Measurements from ENCODE around the gene POPDC3. TPM values are rescaled to one million over a fixed set of nuclear protein-coding genes. Genes with fewer than 3 reads are reported as not detected.

POPDC3 gene
- total RNA-seq, 1 experiment from 2014 or later = 7.9 TPM

GRCh38 chr6:105162377-105162776 is 17.4 kb downstream of the POPDC3 start:
- no TSS peak for BruUV-seq (replicated peaks)
- Mint-ChIP-seq H3K4me1 (ENCODE audit: insufficient read depth, unreplicated experiment) (peaks cover 10% of the 10 kb centered on the region), H3K4me3 (ENCODE audit: unreplicated experiment) (no peak overlapping the region), H3K27ac (ENCODE audit: low read depth, unreplicated experiment) (no peak overlapping the region), H3K36me3 (ENCODE audit: insufficient read depth, unreplicated experiment) (no peaks in the 10 kb centered on the region), H3K27me3 (ENCODE audit: insufficient read depth, unreplicated experiment) (no peaks in the 10 kb centered on the region), H3K9me3 (ENCODE audit: unreplicated experiment) (no peaks in the 10 kb centered on the region)
- intact Hi-C loops (cut with micrococcal nuclease) = loop anchor here (10.0 kb wide), 1 partner anchor 152 kb away; no protein-coding TSS in a partner anchor
- no peak for DNase-seq (ENCODE audit: unreplicated experiment)
- CTCF ChIA-PET = interaction anchor here (4.1 kb wide), 1 partner anchor 74 kb away, joined by 20 read pairs; no protein-coding TSS in a partner anchor
- POLR2A ChIA-PET = interaction anchor here (0.8 to 1.2 kb wide), 3 partner anchors 12 to 63 kb away, joined by 3 to 5 read pairs (median 3); no protein-coding TSS in a partner anchor
- no peak for TF ChIP-seq CTCF (IDR thresholded peaks at IDR 0.05; ENCODE audit: unreplicated experiment)

GRCh38 chr6:105161421-105161820 is 18.4 kb downstream of the POPDC3 start:
- TF ChIP-seq CTCF (IDR thresholded peaks at IDR 0.05; ENCODE audit: unreplicated experiment) = no peak
- POLR2A ChIA-PET = no interaction called here
- CTCF ChIA-PET = interaction anchor here (0.7 kb wide), 1 partner anchor 638 kb away, joined by 3 read pairs; no protein-coding TSS in a partner anchor
- DNase-seq (ENCODE audit: unreplicated experiment) = no peak
- Mint-ChIP-seq H3K27me3 (ENCODE audit: insufficient read depth, unreplicated experiment) (no peaks in the 10 kb centered on the region), H3K9me3 (ENCODE audit: unreplicated experiment) (no peaks in the 10 kb centered on the region), H3K4me3 (ENCODE audit: unreplicated experiment) (no peak overlapping the region), H3K27ac (ENCODE audit: low read depth, unreplicated experiment) (no peak overlapping the region), H3K4me1 (ENCODE audit: insufficient read depth, unreplicated experiment) (peaks cover 10% of the 10 kb centered on the region), H3K36me3 (ENCODE audit: insufficient read depth, unreplicated experiment) (no peaks in the 10 kb centered on the region)
- intact Hi-C loops (cut with micrococcal nuclease) = loop anchor here (10.0 kb wide), 1 partner anchor 153 kb away; no protein-coding TSS in a partner anchor
- no TSS peak for BruUV-seq (replicated peaks)

- H3K4me1 Mint-ChIP-seq (ENCODE audit: insufficient read depth, unreplicated experiment) = no peaks in the 10 kb centered on the region
- H3K27ac Mint-ChIP-seq (ENCODE audit: low read depth, unreplicated experiment) = no peak overlapping the region
- POLR2A ChIA-PET = interaction anchor here (0.6 to 1.0 kb wide), 2 partner anchors 12 to 31 kb away, joined by 3 to 6 read pairs; no protein-coding TSS in a partner anchor
- CTCF ChIA-PET = interaction anchor here (0.7 to 1.1 kb wide), 2 partner anchors 9 to 17 kb away, joined by 3 to 4 read pairs; a partner anchor contains a TSS
- TF ChIP-seq CTCF (IDR thresholded peaks at IDR 0.05; ENCODE audit: unreplicated experiment) = no peak
- BruUV-seq (replicated peaks) = no TSS peak
- H3K36me3 Mint-ChIP-seq (ENCODE audit: insufficient read depth, unreplicated experiment) = no peaks in the 10 kb centered on the region
- no peaks in the 10 kb centered on the region for H3K9me3 Mint-ChIP-seq (ENCODE audit: unreplicated experiment)
- no peaks in the 10 kb centered on the region for H3K27me3 Mint-ChIP-seq (ENCODE audit: insufficient read depth, unreplicated experiment)
- intact Hi-C loops (cut with micrococcal nuclease) = no loop called here
- no peak for DNase-seq (ENCODE audit: unreplicated experiment)
- H3K4me3 Mint-ChIP-seq (ENCODE audit: unreplicated experiment) = no peak overlapping the region
Measured at GRCh38 chr6:105153676-105154075, 26.1 kb downstream of the POPDC3 start.

GRCh38 chr6:105152880-105153279 is 26.9 kb downstream of the POPDC3 start:
- TF ChIP-seq CTCF (IDR thresholded peaks at IDR 0.05; ENCODE audit: unreplicated experiment) = no peak
- Mint-ChIP-seq H3K4me1 (ENCODE audit: insufficient read depth, unreplicated experiment) (no peaks in the 10 kb centered on the region), H3K4me3 (ENCODE audit: unreplicated experiment) (no peak overlapping the region), H3K9me3 (ENCODE audit: unreplicated experiment) (no peaks in the 10 kb centered on the region), H3K27me3 (ENCODE audit: insufficient read depth, unreplicated experiment) (no peaks in the 10 kb centered on the region), H3K36me3 (ENCODE audit: insufficient read depth, unreplicated experiment) (no peaks in the 10 kb centered on the region), H3K27ac (ENCODE audit: low read depth, unreplicated experiment) (no peak overlapping the region)
- CTCF ChIA-PET = interaction anchor here (1.1 kb wide), 1 partner anchor 16 kb away, joined by 4 read pairs; a partner anchor contains a TSS
- intact Hi-C loops (cut with micrococcal nuclease) = no loop called here
- POLR2A ChIA-PET = interaction anchor here (0.6 to 1.0 kb wide), 2 partner anchors 13 to 30 kb away, joined by 3 to 6 read pairs; no protein-coding TSS in a partner anchor
- BruUV-seq (replicated peaks) = no TSS peak
- no peak for DNase-seq (ENCODE audit: unreplicated experiment)
